Neural cell (in vitro differentiated cells): ENCODE data around the gene ZNF594.
"Not testable (repeated sequence)": the region's sequence is repeated elsewhere in the genome, so short reads cannot be mapped to it uniquely, and the experiment has no call there.

Source experiments
- EP300 ChIP-seq: fragments of 450-650 bp; conservative IDR thresholded peaks from 2 replicates; pipeline ENCODE4 v1.6.1; 2014; ENCODE audit warnings: antibody characterized with exemption, mild to moderate bottlenecking, moderate library complexity; ENCODE audit not compliant: poor library complexity, severe bottlenecking
- EZH2 ChIP-seq: fragments of 200-600, 300-800 bp; shearing (Covaris generic), sonication (generic); IDR thresholded peaks from 2 replicates; pipeline ENCODE4 v1.6.1; 2014; ENCODE audit warnings: antibody characterized with exemption, low read length, borderline replicate concordance, mild to moderate bottlenecking; ENCODE audit not compliant: insufficient read depth, poor library complexity, severe bottlenecking
- MXI1 ChIP-seq: fragments of 450-650 bp; conservative IDR thresholded peaks from 2 replicates; pipeline ENCODE4 v1.6.1; 2014; ENCODE audit warnings: antibody characterized with exemption, mild to moderate bottlenecking; ENCODE audit not compliant: poor library complexity, severe bottlenecking
- POLR2AphosphoS5 ChIP-seq: IDR thresholded peaks from 2 replicates; pipeline ENCODE4 v1.6.1; 2012
- RAD21 ChIP-seq: fragments of 450-650 bp; conservative IDR thresholded peaks from 2 replicates; pipeline ENCODE4 v1.6.1; 2014; ENCODE audit warnings: antibody characterized with exemption, mild to moderate bottlenecking, moderate library complexity
- TF ChIP-seq, protein P1 (sequence below): fragments of 450-650 bp; IDR thresholded peaks from 2 replicates; pipeline ENCODE4 v1.5.1; 2014; ENCODE audit warnings: antibody characterized with exemption, mild to moderate bottlenecking, moderate library complexity; ENCODE audit not compliant: poor library complexity, severe bottlenecking

DNA sequence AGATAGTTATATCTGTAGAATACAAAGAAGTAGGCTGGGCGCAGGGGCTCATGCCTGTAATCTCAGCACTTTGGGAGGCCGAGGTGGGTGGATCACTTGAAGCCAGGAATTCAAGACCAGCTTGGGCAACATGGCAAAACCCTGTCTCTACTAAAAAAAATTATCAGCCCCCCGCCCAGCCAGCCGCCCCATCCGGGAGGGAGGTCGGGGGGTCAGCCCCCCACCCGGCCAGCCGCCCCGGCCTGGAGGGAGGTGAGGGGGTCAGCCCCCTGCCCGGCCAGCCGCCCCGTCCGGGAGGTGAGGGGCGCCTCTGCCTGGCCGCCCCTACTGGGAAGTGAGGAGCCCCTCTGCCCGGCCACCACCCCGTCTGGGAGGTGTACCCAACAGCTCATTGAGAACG, 48.8 kb downstream of the ZNF594 start:
- TF ChIP-seq EZH2, RAD21, MXI1, POLR2AphosphoS5, EP300: not testable (repeated sequence)
- TF ChIP-seq, protein P1, sequence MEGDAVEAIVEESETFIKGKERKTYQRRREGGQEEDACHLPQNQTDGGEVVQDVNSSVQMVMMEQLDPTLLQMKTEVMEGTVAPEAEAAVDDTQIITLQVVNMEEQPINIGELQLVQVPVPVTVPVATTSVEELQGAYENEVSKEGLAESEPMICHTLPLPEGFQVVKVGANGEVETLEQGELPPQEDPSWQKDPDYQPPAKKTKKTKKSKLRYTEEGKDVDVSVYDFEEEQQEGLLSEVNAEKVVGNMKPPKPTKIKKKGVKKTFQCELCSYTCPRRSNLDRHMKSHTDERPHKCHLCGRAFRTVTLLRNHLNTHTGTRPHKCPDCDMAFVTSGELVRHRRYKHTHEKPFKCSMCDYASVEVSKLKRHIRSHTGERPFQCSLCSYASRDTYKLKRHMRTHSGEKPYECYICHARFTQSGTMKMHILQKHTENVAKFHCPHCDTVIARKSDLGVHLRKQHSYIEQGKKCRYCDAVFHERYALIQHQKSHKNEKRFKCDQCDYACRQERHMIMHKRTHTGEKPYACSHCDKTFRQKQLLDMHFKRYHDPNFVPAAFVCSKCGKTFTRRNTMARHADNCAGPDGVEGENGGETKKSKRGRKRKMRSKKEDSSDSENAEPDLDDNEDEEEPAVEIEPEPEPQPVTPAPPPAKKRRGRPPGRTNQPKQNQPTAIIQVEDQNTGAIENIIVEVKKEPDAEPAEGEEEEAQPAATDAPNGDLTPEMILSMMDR, result not testable (repeated sequence)
